Superior temporal gyrus (tissue), 1 donor: ENCODE data around the gene SLC5A6.
"Not testable (repeated sequence)": the region's sequence is repeated elsewhere in the genome, so short reads cannot be mapped to it uniquely, and the experiment has no call there.

Experiments
- DNase-seq: peaks from one replicate; pipeline ENCODE4 v3.0.0-alpha.2; 2016; ENCODE audit errors: extremely low spot score

Gene SLC5A6

DNA sequence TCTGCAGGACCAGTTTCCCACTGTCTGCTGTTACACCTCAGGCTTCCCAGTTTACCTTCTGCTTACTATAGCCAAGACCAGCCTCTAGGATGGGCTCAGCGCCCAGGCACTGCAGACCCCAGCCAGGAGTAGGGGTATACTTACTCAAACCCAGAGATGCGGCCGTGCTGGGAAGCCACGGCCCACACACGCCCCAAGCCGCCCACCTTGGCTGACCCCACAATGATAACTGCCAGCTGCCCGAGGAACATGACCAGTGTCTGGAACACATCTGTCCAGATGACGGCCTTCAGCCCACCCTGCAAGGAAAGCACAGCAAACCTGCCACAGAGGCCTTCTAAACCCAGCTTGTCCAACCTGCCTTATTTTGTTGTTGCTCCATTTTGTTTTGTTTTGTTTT, 6.9 kb downstream of the SLC5A6 start:
- no peak for DNase-seq

DNA sequence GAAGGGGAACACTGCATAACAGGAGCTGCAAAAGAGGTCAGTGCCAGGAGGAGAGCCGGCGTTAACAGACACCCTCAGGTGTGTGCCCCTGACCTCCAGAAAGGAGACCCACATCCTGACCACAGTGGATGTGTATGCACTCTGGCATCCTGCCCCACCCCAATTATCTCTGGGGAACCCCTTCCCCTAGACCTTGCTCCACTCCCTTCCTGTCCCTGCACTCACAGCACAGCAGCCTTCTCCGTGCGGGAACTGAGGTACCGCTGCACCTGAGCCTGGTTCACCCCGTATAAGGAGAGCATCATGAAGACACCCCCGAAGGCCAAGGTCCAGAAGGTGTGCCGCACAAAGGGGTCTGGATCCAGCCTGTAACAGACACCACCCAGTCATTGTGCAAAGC, 7.5 kb downstream of the SLC5A6 start:
- DNase-seq: no peak

DNA sequence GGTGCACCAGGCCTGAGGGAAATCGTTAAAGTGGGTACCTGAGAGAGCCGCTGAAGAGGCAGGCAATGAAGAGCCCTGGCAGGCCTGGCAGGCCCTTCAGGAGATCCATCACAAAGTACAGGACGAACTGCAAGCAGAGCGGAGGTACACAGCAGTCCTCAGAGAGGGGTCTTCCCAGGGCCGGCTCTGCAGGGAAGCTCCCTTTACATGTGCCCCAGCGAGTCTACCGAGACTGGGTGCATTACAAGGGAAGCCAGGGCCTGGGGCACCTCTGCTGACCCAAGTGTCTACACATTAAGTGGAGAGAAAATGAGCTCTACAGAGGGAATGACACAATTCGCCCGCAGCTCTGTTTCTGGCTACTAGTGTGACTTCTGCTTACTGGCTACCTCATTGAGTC, 8.3 kb downstream of the SLC5A6 start:
- no peak for DNase-seq

DNA sequence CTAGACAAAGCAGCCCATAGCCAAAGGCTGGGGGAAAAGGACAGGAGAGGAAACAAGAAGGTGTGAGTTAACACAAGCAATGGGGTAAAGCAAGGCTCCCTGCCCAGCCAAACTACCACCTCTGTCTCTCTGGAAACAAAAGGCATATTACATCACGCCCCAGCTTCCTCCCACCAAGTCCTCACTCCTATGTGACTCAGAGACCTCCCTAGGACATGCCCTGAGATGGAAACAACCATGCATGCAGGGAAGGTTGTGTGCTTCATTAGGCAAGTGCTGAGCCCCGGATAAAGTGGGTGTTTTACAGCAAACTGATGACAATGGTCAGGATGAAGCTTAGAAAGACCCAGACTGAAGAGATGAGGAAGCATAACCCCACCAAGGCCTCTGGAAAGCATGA, 9.2 kb downstream of the SLC5A6 start:
- no peak for DNase-seq

DNA sequence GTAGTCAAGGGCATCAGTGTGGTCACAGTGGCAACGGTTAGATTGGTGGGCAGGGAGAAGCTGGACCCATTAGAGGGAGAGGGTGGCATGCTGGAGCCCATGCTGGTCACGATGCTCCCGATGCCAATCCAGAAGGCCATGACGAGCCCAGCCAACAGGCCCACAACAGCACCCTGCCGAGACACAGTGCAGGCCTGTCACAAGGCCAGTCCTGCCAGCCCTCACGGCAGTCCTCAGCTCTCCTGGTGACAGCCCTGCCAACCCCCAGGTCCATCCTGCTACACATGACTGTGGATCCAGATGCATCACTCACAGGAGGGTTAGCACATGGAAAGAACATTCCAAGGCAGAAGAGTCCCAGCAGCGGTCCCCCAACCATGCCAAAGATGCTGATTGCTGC, 10.4 kb downstream of the SLC5A6 start:
- DNase-seq: no peak

DNA sequence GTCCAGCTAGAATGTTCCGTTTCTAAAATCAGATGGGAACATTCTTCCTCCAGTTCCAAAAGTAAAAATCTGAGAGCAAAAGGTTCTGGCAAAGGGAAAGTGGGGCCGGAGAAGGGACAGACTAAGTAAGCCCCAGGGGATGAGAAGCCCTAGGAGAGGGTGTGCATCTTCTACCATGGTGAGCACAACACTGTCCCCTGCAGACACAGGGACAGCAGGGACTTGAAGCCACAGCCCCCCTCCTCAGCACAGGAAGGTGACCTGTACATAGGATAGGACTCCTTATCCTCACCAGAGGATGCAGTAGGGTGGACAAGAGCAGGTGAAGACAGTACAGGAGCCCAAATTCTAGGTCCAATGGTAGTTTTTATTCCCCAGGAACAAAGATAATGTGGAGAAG, 12.8 kb downstream of the SLC5A6 start:
- no peak for DNase-seq

DNA sequence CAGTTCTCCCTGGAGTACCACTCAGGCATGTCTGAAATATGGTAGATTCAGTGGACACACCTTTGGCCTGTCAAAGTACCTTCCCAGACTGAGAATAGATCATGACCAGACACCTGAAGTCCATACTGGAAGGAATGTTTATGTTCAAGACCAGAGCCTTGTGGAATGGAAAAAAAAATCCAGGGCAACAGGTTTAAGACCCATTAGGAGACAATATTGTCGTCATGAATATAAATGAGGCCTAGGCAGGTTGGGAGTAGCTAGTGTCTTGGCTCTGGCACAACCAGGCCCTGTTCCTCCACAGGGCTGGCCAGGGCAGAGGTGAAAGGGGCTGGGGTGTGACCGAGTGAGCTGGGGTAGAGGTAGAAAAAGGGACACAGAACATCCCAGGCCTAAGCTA, 13.4 kb downstream of the SLC5A6 start:
- DNase-seq: no peak

DNA sequence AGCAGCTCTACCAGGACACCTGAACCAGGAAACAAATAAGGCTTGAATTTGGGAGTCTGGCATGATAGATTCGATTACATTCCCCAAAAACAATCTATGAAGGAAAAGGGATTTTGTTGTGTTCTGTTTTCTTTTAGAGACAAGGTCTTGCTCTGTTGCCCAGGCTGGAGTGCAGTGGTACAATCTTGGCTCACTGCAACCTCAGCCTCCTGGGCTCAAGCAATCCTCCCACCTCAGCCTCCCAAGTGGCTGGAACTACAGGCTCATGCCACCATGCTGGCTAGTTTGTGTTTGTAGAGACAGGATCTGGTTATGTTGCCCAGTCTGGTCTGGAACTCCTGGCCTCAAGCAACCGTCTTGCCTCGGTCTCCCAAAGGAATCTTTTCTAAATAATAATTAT, 14.0 kb downstream of the SLC5A6 start:
- not testable (repeated sequence) for DNase-seq

DNA sequence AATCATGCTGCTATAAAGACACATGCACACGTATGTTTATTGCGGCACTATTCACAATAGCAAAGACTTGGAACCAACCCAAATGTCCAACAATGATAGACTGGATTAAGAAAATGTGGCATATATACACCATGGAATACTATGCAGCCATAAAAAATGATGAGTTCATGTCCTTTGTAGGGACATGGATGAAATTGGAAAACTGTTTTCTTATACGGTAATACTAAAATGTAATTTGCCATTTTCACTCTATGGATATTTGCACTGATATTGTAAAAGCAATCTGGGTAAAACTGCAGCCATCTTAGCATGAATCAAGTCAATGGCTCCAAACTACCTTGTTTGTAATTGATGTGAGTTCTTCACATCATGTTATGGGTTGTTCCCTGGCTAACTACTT, 16.3 kb downstream of the SLC5A6 start:
- DNase-seq: not testable (repeated sequence)

DNA sequence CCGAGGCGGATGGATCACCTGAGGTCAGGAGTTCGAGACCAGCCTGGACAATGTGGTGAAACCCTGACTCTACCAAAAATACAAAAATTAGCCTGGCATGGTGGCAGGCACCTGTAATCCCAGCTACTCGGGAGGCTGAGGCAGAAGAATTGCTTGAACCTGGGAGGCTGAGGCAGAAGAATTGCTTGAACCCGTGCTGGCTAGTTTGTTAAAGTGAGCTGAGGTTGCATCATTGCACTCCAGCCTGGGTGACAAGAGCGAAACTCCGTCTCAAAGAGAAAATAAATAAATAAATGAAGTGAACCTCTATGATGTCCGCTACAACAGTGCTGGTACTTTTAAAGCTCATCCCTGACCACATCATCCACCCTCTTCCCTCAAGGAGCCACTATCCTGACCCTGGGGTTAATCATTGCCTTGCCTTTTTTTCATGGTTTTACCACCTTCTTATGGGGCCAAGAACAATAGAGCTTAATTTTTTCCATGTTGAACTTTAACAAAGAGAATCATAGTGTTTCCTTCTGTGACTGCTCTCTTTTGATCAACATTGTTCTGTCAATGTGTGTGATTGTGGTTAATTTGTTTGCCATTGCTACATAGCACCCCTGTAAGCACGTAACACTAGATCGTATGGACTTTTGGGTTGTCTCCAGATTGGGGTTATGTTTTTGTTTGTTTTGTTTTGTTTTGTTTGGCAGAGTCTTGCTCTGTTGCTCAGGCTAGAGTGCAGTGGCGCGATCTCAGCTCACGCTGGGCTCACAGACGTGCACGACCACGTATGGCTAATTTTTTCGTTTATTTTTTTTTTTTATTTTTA, 17.3 kb downstream of the SLC5A6 start:
- no peak for DNase-seq

DNA sequence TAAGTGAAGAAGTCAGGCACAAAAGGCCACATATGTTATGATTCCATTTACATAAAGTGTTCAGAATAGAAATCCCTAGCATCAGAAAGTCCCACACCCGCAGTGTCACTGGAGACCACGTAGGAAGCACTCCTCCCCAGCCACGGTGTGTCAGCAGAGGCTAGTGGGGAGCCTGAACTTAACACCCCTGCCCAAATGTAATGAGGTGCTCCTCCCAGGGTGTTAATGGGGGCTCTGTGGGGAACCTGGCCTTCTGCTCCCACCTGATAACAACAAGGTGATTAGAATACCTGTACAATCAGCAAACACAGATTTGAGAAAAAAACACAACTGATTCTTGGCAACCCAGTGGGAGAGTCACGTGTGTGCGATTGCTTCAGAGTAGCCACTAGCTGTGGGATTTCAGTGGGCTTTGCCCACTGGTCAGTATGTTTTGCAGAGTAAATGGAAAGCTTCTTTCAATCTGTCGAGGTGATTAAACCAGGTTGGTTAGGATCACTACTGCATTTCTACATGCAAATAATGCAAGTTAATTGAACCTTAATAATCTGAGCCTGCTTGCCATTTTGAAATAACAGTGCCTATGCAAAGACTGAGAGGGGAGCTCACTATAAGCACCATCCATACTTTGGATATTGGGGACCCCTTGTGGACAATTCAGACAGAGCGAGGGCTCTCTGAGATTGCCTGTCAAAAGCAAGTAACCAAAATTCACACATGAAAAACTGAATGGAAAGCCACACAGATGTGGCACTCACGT, 20.8 kb downstream of the SLC5A6 start:
- DNase-seq: peak; percentile 80

DNA sequence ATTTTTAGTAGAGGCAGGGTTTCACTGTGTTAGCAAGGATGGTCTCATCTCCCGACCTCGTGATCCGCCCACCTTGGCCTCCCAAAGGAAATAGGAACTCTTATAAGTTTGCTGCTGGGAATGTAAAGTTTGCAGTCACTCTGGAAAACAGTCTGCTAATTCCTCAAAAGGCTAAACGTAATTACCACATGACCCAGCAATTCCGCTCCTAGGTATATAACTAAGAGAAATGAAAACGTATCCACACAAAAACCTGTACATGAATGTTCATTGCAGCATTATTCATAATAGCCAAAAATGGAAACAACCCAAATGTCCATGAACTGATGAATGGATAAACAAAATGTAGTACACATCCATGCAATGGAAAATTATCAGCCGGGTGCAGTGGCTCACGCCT, 22.1 kb downstream of the SLC5A6 start:
- DNase-seq: no peak

DNA sequence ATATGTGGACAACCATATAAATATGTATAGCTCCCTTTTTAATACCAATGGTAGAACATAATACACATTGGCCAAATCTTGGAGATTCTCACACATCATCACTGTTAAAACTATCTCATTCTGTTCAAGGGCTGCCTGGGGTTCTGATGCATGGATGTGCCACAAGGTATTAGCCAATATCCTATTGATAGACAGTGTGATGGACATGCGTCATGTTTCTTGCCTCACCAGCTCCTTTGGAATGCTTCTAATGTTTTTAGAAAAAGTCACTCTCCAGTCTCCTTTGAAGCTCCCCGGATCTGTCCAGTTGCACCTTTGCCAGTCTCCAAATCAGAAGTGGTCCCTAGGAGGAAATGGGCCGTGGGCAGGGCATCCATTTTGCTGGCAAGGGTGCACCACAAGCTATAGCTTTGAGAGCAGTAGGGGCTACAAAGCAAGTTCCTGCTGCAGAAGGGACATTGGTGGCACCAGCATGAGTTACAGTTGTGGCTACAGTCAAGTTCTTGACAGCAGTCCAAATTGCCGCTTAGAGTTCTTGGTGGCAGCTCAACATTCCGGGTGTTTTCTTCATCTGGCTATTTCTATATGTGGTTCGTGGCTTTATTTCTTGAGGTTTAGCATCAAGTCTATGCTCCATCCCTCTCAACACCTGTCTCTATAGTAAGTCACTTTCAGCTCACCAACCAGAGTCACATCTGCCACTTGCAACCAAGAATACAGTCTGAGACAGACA, 25.3 kb downstream of the SLC5A6 start:
- DNase-seq: no peak

DNA sequence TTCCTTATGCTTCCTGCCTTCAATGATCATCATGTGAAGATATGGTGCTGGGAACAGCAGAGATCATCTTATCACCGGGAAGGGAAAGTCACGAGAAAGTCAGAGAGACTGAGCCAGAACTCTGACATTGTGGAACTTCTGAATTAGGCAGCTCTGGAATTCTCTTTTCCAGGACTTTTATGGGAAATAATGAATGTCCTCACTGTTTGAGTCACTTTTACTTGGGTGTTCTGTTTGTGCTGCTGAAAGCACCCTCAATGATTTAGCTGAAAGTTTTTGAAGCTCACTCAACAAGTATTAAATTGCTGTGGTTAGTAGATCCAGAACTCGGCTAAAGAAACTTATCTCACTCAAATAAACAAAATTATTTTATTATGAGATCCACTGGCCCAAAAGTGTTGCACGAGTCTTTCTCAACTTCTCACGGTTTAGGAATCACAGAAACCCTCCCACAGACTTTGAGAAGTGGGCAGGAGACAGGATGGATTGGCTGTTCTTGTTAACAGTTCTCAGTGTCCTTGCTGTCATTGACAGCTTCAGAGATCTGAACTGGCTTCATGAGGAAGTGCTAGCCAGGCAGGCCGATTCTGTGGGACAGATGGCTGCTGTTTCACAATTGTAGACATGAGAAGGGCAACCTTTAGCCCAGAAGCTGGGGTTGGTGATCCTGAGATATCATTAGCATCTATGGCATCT, 26.6 kb downstream of the SLC5A6 start:
- DNase-seq: peak; percentile 31

DNA sequence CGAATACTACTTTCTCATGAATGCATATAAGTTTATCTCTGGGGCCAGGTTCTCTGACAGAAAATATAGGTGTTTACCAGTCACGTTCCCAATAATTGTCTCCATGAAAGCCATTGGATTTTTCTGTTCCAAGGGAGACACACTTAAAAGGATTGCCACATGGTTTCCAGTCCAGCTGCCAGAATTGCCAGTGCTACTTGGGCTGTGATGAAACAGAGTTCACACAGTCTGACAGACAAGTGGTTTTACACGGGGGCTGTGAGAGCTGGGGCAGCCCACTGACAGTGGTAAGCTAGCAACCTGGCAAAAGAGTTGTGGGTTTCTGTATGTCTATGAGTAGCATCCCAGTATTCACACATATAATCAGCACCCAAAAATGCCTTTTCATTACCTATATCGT, 28.0 kb downstream of the SLC5A6 start:
- DNase-seq: no peak

DNA sequence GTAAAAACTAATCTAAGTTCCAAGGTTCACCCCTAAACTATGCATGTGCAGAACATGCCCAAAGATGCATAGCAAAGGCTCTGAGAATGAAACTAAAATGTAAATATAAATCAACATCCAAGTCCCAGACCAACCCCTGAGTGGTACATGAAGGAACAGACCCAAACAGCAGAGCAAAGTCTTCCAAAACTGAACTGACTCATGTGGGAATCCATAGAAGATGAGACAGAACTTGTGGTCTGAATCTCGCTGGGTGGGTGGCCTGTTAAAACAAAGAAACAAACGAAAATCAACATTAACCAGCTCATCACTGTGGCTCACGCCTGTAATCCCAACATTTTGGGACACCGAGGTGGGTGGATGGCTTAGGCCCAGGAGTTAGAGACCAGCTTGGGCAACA, 29.7 kb downstream of the SLC5A6 start:
- no peak for DNase-seq

DNA sequence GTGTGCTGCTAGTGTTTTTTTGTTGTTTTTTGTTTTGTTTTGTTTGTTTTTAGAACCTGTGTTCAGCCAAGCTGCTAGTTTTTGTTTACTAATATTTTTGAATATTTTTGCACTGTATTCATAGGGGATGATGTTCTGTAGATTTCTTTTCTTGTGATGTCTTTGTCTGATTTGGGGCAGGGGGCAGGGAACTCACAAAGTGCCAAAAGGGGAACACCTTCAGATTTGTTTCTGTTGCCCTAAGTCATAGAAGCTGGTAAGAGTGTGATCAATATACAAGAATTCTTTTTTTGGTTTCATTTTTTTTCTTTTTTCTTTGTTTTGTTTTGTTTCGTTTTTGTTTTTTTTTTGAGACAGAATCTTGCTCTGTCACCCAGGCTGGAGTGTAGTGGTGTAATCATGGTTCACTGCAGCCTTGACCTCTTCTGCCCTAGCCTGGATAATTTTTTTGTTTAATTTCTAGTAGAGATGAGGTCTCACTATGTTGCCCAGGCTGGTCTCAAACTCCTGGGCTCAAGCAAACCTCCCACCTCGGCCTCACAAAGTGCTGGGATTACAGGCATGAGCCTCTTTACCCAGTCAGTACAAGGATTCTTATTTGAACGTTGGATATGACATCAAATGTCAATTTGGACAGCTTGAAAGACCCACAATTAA, 32.6 kb downstream of the SLC5A6 start:
- DNase-seq: no peak

DNA sequence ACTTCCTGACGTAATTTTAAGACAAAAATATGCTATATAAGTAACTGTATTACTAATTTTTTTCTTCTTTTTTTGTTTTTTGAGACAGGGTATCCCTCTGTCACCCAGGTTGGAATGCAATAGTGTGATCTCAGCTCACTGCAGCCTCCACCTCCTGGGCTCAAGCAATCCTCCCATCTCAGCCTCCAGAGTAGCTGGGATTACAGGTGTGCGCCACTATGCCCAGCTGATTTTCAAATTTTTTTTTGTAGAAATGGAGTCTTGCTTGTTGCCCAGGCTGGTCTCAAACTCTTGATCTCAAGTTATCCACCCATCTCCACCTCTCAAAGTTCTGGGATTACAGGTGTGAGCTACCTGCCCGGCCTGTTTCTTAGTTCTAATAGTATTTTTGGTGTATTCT, 33.6 kb downstream of the SLC5A6 start:
- DNase-seq: no peak

DNA sequence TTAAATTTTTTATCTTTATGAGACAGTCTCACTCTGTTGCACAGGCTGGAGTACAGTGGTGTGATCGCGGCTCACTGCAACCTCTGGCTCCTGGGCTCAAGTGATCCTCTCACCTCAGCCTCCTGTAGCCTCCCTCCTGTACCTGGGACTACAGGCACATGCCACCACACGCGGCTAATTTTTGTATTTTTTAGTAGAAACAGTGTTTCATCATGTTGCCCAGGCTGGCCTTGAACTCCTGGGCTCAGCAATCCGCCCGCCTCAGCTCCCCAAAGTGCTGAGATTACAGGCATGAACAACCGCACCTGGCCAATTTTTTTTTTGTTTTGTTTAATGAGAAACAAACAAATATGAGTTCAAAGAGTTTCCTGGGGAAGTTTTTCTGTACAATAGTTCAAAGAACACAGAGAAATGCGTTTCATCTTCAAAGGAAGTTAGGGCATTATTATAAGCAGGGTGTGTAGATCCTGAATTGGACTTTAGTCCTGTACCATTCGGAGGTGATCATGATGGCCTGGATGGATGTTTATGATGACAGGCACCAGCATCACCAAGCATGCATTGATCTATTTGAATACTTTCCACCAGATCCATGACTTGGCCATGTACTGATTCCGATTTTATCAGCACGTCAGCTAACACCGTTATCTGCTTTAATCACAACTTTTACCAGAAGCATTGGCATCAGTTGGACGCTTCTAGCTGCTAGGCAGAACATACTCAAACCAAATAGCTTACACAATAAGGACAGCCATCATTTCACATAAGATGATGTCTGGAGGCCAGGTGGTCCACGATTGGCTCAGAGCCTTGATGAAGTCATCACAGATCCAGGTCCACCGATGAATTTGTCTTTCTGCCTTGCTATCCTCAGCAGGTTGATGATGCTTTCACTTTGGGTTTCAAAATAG, 34.4 kb downstream of the SLC5A6 start:
- no peak for DNase-seq

DNA sequence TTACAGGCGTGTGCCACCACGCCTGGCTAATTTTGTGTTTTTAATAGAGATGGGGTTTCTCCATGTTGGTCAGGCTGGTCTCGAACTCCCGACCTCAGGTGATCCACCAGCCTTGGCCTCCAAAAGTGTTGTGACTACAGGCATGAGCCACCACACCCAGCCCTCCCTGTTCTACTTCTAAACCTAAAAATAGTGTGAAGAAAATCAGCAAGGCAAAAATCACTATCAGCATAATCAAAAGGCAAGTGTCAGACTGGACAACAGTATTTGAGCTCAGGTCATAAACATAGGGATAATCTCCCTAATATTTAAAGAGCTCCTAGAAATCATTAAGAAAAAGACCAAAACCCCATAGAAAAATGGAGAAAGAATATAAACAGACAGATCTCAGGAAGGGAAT, 36.3 kb downstream of the SLC5A6 start:
- not testable (repeated sequence) for DNase-seq
